Measurements from ENCODE around the gene BORCS8.
A peak's percentile ranks its signal among the peaks of the same experiment; 100 is the strongest.

The BORCS8 gene

GRCh38 chr19:19205416-19206410, 13.8 kb upstream of the BORCS8 start:
- Mint-ChIP-seq H3K9me3 (no peaks in the 10 kb centered on the region), H3K27ac (no peak overlapping the region), H3K36me3 (ENCODE audit: low read depth) (peaks cover 11% of the 10 kb centered on the region), H3K4me1 (ENCODE audit: low read depth) (peaks cover 28% of the 10 kb centered on the region), H3K27me3 (peaks cover 9% of the 10 kb centered on the region), H3K4me3 (no peak overlapping the region)

- H3K27me3 Mint-ChIP-seq = peaks cover 5% of the 10 kb centered on the region
- H3K36me3 Mint-ChIP-seq (ENCODE audit: low read depth) = peaks cover 11% of the 10 kb centered on the region
- no peak overlapping the region for H3K27ac Mint-ChIP-seq
- peak overlapping the region; percentile 14 for H3K4me3 Mint-ChIP-seq
- H3K4me1 Mint-ChIP-seq (ENCODE audit: low read depth) = peaks cover 28% of the 10 kb centered on the region
- H3K9me3 Mint-ChIP-seq = no peaks in the 10 kb centered on the region
These were observed 12.2 kb upstream of the BORCS8 start for GRCh38 chr19:19204181-19204580.

- Mint-ChIP-seq H3K4me3 (peak within 1 kb of the TSS; percentile 89), H3K27me3 (peaks cover 5% of the 10 kb centered on the region), H3K27ac (peak within 1 kb of the TSS; percentile 89)
These were observed 11.3 kb upstream of the BORCS8 start, which contains the start of gene NR2C2AP for GRCh38 chr19:19203012-19203856. Gene NR2C2AP (minus strand): TSS chr19:19203414. CDS start chr19:19203060, 354 bp downstream.

GRCh38 chr19:19202707-19203011, 10.7 kb upstream of the BORCS8 start:
- Mint-ChIP-seq H3K36me3 (ENCODE audit: low read depth) (peaks cover 17% of the 10 kb centered on the region), H3K27me3 (peaks cover 3% of the 10 kb centered on the region), H3K4me3 (peak overlapping the region; percentile 89), H3K9me3 (no peaks in the 10 kb centered on the region), H3K4me1 (ENCODE audit: low read depth) (peaks cover 26% of the 10 kb centered on the region), H3K27ac (peak overlapping the region; percentile 89)

More at GRCh38 chr19:19203012-19203856, 11.3 kb upstream of the BORCS8 start, which contains the start of gene NR2C2AP:
- Mint-ChIP-seq H3K4me1 (ENCODE audit: low read depth) (peaks cover 28% of the 10 kb centered on the region), H3K36me3 (ENCODE audit: low read depth) (peaks cover 13% of the 10 kb centered on the region), H3K9me3 (no peaks in the 10 kb centered on the region)

GRCh38 chr19:19201697-19202630, 10.0 kb upstream of the BORCS8 start:
- H3K4me1 Mint-ChIP-seq (ENCODE audit: low read depth) = peaks cover 19% of the 10 kb centered on the region
- no peaks in the 10 kb centered on the region for H3K27me3 Mint-ChIP-seq
- H3K36me3 Mint-ChIP-seq (ENCODE audit: low read depth) = peaks cover 17% of the 10 kb centered on the region
- H3K27ac Mint-ChIP-seq = peak overlapping the region; percentile 89
- no peaks in the 10 kb centered on the region for H3K9me3 Mint-ChIP-seq
- peak overlapping the region; percentile 89 for H3K4me3 Mint-ChIP-seq

- peaks cover 6% of the 10 kb centered on the region for H3K36me3 Mint-ChIP-seq (ENCODE audit: low read depth)
- H3K27ac Mint-ChIP-seq = peak overlapping the region; percentile 52
- H3K4me1 Mint-ChIP-seq (ENCODE audit: low read depth) = peaks cover 39% of the 10 kb centered on the region
- H3K9me3 Mint-ChIP-seq = no peaks in the 10 kb centered on the region
- peak overlapping the region; percentile 95 for H3K4me3 Mint-ChIP-seq
- no peaks in the 10 kb centered on the region for H3K27me3 Mint-ChIP-seq
These were observed 2.0 kb upstream of the BORCS8 start for GRCh38 chr19:19193926-19194325.

GRCh38 chr19:19192910-19193423, 1.0 kb upstream of the BORCS8 start:
- H3K4me3 Mint-ChIP-seq = peak overlapping the region; percentile 95
- H3K9me3 Mint-ChIP-seq = no peaks in the 10 kb centered on the region
- no peaks in the 10 kb centered on the region for H3K27me3 Mint-ChIP-seq
- peak overlapping the region; percentile 96 for H3K27ac Mint-ChIP-seq
- peaks cover 39% of the 10 kb centered on the region for H3K4me1 Mint-ChIP-seq (ENCODE audit: low read depth)
- H3K36me3 Mint-ChIP-seq (ENCODE audit: low read depth) = peaks cover 7% of the 10 kb centered on the region

GRCh38 chr19:19191768-19192077, 229 bp downstream of the BORCS8 start:
- Mint-ChIP-seq H3K27ac (peak overlapping the region; percentile 96), H3K27me3 (no peaks in the 10 kb centered on the region), H3K4me1 (ENCODE audit: low read depth) (peaks cover 41% of the 10 kb centered on the region), H3K4me3 (peak overlapping the region; percentile 95), H3K9me3 (no peaks in the 10 kb centered on the region), H3K36me3 (ENCODE audit: low read depth) (peaks cover 9% of the 10 kb centered on the region)

- Mint-ChIP-seq H3K36me3 (ENCODE audit: low read depth) (peaks cover 29% of the 10 kb centered on the region), H3K4me1 (ENCODE audit: low read depth) (peaks cover 30% of the 10 kb centered on the region), H3K27ac (peak overlapping the region; percentile 54), H3K4me3 (no peak overlapping the region), H3K27me3 (no peaks in the 10 kb centered on the region), H3K9me3 (no peaks in the 10 kb centered on the region)
These were observed 5.2 kb downstream of the BORCS8 start for GRCh38 chr19:19186742-19187141.

- Mint-ChIP-seq H3K4me1 (ENCODE audit: low read depth) (peaks cover 27% of the 10 kb centered on the region), H3K27ac (no peak overlapping the region), H3K4me3 (no peak overlapping the region), H3K27me3 (no peaks in the 10 kb centered on the region), H3K36me3 (ENCODE audit: low read depth) (peaks cover 29% of the 10 kb centered on the region), H3K9me3 (no peaks in the 10 kb centered on the region)
These were observed 5.9 kb downstream of the BORCS8 start for GRCh38 chr19:19185853-19186740.

- Mint-ChIP-seq H3K36me3 (ENCODE audit: low read depth) (peaks cover 30% of the 10 kb centered on the region), H3K27ac (no peak overlapping the region), H3K9me3 (no peaks in the 10 kb centered on the region), H3K4me1 (ENCODE audit: low read depth) (peaks cover 6% of the 10 kb centered on the region), H3K4me3 (no peak overlapping the region), H3K27me3 (no peaks in the 10 kb centered on the region)
These were observed 10.4 kb downstream of the BORCS8 start for GRCh38 chr19:19181488-19181998.

GRCh38 chr19:19179548-19180441, 12.2 kb downstream of the BORCS8 start:
- Mint-ChIP-seq H3K27me3 (no peaks in the 10 kb centered on the region), H3K36me3 (ENCODE audit: low read depth) (peaks cover 23% of the 10 kb centered on the region), H3K4me3 (no peak overlapping the region), H3K4me1 (ENCODE audit: low read depth) (no peaks in the 10 kb centered on the region), H3K27ac (no peak overlapping the region), H3K9me3 (no peaks in the 10 kb centered on the region)

Measured in stimulated activated naive CD8-positive, alpha-beta T cell treated with anti-CD3 and anti-CD28 coated beads, Interleukin-15, Interleukin-2, amounts not matched to agents 100 ng/mL and 50 ng/mL, for 24 hours (primary cell).